DMS53 (cell line): Measurements from ENCODE around the gene EBI3.
A peak's percentile ranks its signal among the peaks of the same experiment; 100 is the strongest.
"Not testable (repeated sequence)": the region's sequence is repeated elsewhere in the genome, so short reads cannot be mapped to it uniquely, and the experiment has no call there.

Experiments
- DNase-seq: peaks from one replicate; lab custom pipeline; 2025; lab: John Stamatoyannopoulos, UW

The EBI3 gene

DNA sequence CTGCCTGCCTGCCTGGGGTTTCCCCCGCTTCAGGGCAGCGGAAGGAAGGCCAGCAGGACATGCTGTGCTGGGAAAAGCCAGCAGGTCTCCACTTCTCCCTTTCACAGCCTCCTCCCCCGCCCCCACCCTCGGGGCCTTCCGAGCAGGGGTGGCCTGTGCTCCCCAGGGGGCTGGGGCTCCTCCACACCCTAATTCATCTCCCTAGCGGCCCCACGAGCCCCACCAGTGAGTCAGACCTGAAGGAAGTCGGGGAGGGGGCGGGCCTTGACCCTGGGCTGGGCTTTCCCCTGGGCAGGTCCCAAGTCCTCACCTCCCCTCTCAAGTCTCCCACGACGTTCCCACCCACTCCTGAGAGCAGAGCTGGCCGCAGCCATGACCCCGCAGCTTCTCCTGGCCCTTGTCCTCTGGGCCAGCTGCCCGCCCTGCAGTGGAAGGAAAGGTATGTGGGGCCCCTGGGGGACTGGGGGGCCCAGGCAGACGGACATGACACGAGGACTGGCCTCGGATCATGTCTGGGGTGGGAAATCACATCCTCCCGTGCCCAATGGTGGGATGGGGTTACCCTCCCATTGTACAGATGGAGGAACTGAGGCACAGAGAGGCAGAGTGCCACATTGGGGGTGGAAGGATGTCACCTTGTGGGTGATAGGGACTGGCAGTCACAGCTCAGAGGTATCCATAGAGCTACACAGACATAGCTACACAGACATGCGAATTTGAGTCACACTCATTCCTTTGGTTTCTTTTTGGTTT is at the start of gene EBI3:
Gene EBI3, plus strand, starts transcription at position 345 of the 753 bp plus-strand sequence. Its CDS starts 28 bp downstream, at position 373.
- DNase-seq = peak; percentile 46

DNA sequence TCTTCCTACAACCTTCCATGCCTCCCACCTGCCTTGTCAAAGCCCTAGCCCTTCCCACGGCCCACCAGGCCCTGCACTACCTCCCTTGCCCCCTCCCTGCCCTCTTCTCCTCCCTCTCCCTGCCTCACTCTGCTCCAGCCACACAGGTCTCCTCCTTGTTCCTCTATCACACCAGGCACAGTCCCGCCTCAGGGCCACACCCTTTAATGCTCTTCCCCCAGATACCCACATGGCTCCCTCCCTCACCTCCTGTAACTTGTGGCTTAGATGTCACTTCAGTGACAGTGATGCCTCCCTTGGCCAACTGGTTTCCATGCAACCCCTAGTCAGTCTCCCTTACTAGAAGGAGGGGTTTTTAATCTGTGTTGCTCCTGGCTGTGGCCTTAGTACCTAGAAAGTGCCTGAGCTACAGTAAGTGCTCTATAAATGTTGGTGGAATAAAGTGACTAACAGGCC is 48.2 kb upstream of the EBI3 start:
- DNase-seq = no peak

DNA sequence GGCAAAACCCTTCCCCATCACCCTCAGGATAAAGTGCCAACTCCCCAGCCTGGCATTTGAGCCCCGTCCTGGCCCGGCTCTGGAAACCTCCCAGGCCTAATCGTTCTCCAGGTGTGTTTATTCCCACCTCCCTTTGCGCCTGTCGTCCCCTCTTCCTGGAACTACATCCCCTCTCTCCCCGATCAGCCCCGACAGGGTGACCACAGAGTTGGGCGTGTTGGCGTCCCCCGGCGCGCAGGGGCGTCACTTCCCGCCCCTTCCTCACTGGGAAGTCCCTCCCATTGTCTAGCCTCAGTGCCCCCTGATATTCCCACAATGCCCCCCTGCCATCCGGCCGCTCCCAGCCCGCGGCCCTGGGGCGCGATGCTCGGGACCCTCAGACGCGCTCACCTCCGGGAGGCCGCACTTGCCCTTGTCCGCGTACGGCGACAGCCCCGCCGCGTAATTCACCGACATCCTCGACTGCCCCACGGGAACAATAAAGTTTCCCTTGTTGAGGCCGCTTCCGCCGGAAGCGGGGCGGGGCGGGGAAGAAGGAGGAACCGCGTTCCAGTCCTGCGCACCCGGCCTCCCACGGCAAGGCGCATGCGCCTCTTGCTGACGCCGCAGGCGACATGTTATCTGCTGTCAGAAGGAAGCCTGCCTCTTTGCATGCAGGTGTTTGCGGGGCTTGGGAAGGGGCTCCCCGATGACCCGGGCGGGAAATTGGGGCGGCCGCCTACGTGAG is 47.1 kb upstream of the EBI3 start, which contains the start of the genes ANKRD24 and SIRT6:
Gene ANKRD24, plus strand, starts transcription at position 606 of the 727 bp plus-strand sequence. CDS start 3,737 bp downstream, outside the sequence.
Gene SIRT6, minus strand, starts transcription at position 480 of the 727 bp plus-strand sequence. Its CDS starts 24 bp downstream, at position 456.
- DNase-seq = peak; percentile 97

DNA sequence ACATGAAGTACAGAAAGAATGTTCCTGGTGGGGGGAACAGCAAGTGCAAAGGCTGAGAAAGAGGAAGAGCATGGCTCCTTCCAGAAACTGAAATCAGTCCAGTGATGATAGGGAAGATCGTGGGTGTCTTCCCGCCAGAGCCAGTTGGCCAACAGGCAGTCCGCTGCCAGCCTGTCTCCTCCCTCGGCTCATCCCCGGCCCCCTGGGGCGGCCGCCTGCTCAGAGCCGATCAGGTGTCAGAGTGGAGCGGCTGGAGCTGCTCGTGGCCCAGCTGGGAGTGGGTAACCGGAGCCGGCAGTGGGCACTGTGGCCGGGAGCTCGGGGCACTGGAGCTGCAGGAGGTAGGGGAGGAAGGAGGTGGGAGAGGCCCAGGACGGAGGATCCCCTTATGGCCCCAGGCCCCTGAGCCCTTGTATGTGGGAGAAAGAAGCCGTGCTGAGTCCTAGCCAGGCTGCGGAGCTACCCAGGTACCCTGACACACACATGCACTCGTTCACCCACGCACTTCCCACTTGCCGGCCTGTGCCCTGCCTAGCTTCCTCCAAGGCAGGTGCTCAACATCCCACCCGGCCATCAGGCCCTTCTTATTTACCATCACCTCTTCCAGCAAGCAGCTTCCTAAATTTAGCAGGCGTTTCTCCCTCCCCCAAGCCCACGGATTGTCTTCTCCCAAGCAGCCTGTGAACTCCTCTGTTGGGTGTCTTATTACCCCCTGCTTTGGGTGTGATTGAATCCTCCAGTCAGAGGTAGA is 45.2 kb upstream of the EBI3 start:
- peak; percentile 52 for DNase-seq

DNA sequence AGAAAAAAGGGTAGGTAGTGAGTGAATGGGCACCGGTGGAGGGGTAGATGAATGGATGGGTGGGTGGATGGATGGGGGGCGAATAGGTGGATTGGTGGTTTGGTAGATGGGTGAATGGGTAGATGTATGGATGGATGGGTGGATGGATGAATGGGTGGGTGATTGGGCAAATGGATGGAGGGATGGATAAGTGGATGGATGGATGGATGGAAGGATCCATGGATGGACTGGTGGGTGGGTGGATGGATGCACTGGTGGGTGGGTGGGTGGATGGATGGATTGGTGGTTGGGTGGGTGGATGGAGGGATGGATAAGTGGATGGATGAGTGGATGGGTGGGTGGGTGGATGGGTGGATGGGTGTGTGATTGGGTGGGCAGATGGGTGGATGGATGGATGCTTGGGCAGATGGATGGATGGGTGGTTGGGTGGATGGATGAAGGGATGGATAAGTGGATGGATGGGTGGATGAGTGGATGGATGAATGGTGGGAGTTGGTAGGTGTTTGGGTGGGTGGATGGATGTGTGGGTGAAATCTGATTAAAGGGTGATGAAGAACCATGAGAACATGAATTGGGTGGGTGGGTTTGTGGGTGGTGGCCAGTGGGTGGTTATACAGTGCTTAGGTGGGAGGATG is 44.5 kb upstream of the EBI3 start:
- no peak for DNase-seq

DNA sequence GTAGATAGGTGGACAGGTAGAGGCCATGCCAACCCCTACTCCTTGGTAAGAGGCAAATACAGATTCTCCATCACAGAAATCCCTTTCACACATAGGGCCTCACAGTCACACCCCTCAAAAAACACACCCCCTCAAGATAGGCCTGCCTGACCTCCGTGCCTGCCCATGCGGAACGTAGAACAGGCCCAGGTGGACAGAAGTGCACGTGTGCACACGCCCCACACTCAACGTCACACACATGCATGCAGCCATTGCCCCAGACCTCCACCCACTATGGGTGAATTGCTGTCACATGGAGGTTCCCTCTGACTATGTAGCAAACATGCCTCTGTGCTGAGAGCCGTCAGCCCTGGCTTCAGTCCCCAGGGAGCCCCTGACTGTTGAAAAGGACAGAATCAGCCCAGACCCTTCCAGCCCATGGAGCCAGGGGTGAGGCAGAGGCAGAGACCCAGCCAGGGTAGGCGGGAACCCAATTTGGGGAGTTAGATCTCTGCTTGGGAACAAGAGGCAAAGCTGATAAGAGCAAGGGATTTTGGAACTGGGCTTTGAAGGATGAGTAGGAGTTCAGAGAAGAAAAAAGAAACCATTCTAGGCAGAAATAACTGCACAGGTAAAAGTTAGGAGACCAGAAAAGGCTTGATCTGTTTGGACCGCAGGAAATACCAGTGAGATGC is 43.8 kb upstream of the EBI3 start:
- DNase-seq = no peak

DNA sequence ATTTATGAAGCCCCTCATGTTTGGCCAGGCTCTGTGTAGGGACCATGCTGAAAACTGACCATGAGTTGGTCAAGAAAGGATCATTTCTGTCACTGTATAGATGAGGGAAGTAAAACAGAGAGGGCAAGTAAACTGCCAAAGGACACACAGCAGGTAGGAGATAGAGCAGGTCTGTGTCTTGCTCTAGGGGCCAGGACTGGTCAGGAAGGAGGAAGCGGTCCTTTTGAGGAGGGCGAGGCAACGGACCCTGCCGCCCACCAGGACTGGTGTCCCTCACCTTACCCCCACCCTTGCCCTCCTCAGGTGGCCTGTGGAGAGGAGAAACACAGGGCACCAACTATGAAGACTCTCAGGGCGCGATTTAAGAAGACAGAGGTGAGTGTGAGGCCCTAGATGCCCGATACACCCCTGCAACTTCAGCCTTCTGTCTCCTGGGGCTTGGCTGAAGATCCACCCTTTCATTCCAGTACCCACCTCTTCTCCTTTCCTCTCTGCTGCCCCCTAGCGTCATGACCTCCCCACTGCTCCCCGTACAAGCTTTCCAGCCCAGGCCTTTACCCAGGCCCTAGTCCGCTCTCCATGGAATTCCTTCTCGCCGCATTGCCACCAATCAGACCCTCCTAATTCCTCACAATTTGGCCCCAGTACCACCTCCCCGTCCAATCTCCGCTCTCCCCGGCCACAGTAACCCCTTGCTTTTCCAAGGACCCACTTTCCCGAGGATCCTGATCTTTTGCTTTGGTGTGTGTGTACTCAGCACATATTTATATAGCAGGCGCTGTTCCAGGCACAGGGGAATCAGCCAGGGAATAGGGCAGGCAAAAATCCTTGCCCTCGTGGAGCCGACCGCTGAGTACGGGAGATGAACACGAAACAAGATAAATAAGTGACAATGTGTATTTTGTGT is 43.0 kb upstream of the EBI3 start:
- DNase-seq = peak; percentile 81

DNA sequence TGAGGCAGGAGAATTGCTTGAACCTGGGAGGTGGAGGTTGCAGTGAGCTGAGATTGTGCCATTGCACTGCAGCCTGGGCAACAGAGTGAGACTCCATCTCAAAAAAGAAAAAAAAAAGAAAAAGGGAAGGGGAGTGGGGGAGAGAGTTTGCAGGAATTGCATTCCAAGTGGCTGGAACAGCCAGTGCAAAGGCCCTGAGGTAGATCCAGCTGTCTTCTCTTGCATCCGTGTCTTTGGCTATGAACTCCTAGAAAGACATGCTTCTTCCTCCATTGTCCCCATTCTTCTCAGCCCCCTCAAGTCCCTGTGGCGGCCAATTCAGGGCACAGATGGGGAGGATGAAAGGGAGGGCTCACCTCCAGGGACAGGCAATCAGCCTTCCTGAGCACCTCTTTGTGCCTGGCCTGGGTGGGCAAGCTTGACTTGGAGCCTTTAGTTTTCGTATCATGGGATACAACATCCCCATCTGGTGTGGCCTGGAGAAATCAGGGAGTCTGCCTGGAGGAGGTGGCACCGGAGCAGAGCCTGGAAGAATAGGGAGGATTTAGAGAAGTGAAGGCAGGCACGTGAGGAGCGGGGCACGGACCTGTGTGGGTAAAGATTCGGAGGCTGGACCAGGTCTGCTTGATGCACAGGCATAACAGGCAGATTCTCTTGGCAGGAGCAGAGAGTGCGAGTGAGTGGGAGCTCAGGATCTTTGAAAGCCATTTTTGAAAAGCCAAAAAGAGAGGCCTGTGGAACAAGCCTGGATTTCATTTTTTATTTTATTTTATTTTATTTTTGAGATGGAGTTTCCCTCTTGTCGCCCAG is 41.8 kb upstream of the EBI3 start:
- no peak for DNase-seq

DNA sequence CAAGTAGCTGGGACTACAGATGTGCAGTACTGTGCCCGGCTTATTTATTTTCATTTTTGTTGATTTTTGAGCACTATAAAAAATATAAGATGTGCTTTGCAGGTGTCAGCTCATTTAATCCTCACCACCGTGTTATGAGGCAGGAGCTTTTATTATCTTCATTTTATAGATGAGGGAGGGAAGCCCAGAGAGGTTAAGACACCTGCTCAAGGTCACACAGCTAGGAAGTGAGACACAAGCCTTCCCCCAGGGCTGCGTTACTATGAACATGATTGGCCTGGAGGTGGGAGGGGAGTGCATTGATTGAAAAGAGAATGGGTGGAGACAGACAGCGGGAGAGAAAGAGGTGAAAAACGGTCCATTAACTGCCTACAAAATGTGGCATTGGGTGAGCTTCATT is 39.7 kb upstream of the EBI3 start:
- DNase-seq = no peak

DNA sequence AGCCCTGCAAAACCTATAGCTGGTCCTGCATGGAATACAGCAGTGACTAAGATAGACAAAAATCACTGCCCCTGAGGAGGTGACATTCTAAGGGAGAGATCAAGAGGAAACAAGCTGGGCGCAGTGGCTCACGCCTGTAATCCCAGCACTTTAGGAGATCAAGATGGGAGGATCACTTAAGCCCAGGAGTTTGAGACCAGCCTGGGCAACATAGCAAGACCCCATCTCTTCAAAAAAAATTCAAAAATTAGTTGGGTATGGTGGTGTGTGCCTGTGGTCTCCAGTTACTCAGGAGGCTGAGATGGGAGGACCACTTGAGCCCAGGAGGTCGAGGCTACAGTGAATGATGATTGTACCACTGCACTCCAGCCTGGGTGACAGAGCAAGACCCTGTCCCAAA is 36.8 kb upstream of the EBI3 start:
- DNase-seq = not testable (repeated sequence)

DNA sequence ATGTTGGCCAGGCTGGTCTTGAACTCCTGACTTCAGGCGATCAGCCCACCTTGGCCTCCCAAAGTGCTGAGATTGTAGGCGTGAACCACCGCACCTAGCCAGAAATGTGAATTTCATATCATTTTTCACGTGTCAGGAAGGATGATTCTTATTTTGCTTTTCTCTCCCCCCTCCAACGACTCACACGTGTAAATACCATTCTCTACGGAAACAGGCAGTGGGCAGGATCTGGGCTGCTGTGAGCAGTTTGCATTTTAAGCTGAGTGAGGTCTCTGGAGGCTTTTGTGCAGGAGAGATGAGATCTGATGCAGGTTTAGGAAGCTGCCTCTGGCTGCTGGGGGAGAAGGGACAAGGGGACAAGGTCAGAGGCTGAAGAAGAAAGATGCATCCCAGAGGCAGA is 35.0 kb upstream of the EBI3 start:
- DNase-seq = no peak

DNA sequence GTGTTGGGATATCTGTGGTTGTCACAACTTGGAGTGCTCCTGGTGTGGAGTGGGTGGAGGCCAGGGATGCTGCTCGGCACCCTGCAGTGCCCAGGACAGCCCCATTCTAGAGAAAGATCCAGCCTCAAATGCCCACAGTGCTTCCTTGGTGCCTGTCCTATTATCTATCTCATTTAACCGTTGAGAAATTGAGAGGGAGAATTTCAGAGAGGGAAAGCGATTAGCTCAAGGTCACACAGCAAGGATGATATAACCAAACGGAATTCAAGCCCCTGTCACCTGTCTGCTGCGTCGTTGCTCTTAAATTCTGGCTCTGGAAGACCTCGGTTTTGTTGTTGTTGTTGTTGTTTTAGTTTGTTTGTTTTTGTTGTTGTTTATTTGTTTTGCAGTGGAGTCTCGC is 33.3 kb upstream of the EBI3 start:
- DNase-seq = no peak

DNA sequence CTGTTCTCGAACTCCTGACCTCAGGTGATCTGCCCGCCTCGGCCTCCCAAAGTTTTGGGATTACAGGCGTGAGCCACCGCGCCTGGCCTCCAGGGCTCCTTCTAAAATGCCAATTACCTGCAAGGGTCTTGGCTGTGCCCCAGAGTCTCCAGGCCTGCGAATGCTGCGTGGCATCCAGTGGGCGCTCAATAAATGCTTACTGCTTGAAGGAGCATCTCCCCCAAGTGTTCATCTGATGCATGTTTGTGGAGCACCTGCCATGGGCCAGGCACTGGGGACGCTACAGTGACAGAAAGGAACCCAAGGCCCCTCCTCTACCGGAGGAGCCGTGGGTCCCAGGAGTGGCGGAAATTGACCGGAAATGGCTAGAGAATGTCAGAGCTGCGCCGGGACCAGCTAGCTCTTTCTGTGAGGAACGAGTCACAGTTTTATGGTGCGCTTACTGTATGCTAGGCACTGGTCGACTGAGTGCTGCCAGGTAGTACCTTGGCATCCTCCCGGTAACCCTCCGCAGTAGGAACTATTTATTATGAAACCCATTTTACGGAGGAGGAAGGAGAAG is 32.7 kb upstream of the EBI3 start:
- no peak for DNase-seq

DNA sequence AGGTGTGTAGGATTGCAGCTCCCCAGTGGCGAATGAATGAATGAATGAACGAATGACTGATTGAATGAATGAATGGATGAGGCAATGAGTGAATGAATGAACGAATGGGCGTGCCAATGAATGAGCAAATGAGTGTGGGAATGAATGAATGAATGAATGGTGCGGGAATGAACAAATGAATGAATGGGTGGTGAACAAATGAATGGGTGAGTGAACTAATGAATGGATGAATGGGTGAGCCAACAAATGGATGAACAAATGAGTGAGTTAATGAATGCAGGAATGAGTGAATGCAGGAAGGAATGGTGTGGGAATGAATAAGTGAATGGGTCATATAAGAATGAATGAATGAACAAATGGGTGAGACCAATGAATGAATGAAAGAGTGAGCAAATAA is 32.1 kb upstream of the EBI3 start:
- no peak for DNase-seq

DNA sequence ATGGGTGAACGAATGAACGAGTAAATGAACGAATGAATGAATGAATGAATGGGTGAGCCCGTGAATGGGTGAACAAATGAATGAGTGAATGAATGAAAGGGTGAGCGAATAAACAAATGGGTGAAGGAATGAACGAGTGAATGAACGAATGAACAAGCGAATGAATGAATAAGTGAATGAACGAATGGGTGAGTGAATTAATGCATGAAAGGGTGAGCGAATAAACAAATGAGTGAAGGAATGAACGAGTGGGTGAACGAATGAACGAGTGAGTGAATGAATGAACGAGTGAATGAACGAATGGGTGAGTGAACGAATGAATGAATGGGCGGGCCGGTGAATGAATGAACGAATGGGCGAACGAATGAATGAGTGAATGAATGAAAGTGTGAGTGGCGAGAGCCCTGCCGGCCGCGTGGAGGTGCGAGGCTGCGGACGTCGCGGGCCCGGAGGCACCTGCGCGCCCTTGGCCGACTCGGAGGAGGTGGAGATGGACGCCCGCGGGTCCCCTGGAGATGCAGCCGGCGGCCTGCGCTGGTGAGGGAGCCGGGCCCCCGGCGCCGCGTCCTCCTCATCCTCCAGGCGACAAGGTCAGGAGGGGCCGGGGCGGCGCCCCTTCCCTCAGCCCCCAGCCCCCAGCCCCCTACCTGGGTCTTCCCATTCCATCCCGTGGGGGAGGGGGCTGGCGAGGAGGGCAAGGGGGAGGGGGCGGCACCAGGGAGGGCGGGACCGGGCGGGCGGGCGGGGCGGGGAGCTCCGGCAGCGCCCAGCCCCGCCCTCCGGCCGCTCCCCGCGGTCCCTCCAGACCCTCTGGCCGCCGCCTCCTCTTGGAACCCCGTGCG is 31.5 kb upstream of the EBI3 start:
- DNase-seq = peak; percentile 70

DNA sequence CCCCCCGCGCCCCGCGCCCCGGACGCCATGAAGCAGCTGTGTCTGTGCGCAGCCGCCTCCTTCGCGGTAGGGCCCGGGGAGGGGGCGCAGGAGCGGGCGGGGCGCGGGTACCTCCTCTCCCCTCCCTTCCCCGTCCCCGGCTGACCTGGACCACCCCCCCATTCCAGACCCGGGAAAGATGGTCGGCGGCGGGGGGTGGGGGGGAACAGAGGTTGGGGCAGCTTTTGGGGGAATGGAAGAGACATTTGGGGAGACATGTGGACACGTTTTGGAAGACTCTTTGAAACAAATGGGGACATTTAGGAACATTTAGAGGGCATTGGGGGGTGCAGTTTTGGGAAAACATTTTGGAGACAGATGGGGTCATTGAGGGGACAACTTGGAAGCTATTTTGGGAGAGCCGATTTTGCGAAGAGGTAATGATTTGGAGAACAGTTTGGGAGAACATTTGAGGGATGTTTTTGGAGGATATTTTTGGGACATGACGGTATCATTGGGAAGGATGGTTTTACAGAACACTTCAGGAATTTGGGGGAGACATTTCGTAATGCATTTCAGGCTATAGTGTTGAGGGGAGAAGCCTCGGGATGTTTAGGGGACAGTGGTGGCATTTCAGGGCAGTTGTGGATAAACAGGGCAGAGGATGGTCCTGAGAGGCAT is 30.7 kb upstream of the EBI3 start:
- DNase-seq = no peak

DNA sequence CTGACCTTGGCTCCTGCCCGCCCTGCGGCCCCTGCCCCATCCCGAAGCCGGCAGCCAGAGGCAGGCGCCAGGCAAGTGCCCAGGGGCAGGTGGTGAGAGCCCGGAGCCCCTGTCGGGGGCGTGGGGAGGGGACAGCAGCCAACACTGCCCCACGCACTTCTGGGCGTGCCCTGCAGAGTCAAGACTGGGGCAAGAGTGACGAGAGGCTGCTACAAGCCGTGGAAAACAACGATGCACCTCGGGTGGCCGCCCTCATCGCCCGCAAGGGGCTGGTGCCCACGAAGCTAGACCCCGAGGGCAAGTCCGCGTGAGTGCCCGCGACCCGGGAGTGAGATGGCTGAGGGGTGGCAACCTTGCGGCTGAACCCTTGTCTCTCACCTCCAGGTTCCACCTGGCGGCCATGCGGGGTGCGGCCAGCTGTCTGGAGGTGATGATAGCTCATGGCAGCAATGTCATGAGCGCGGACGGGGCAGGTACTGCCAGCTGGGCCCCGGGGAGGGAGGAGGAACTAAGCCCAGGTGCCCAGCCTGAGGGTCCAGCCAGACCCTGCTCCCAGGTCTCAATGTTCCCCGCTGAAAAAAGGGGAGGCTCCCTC is 29.5 kb upstream of the EBI3 start:
- peak; percentile 61 for DNase-seq
